IMR-90 (cell line): ENCODE measurements around the gene ADGRG2. TPM values are rescaled to one million over a fixed set of nuclear protein-coding genes. Genes with fewer than 3 reads are reported as not detected.

Experiments
- ATAC-seq: fragments of 200-7000 bp; cut with Tn5 transposase; 2 replicates; pipeline ENCODE4 v1.9.1; 2020; ENCODE audit warnings: low read depth, mild to moderate bottlenecking, moderate library complexity
- BruUV-seq: library from RNA; stranded (reverse); fragments of 400-500 nt; replicated peaks from 2 replicates; lab custom pipeline; 2021; lab: Mats Ljungman, UMichigan
- CTCF ChIA-PET: fragments of 300-600 bp; formaldehyde crosslinking; extraction: SDS; loops from one replicate; lab custom pipeline; 2021; ENCODE audit warnings: antibody characterized with exemption; lab: Yijun Ruan, JAX
- POLR2A ChIA-PET: fragments of 300-600 bp; sonication (Branson Sonifier 250); formaldehyde crosslinking; loops from one replicate; lab custom pipeline; 2022; ENCODE audit warnings: antibody characterized with exemption; ENCODE audit not compliant: unreplicated experiment; lab: Charles Lee
- DNase-seq: peaks from one replicate; pipeline ENCODE4 v3.0.0; 2013
- H2AFZ ChIP-seq: replicated peaks from 2 replicates; pipeline ENCODE3; 2013; ENCODE audit warnings: low read length, mild to moderate bottlenecking; ENCODE audit not compliant: poor library complexity
- H2AK5ac ChIP-seq: 2 replicates; pipeline ENCODE4 v1.6.1; 2013; ENCODE audit warnings: low read depth, low read length, inconsistent platforms
- H2AK9ac ChIP-seq: replicated peaks from 2 replicates; pipeline ENCODE3; 2013; ENCODE audit warnings: mild to moderate bottlenecking, low read depth, low read length, moderate library complexity; ENCODE audit not compliant: poor library complexity
- H2BK120ac ChIP-seq: 2 replicates; pipeline ENCODE4 v1.6.1; 2013; ENCODE audit warnings: low read depth, low read length, inconsistent platforms
- H2BK15ac ChIP-seq: 3 replicates; pipeline ENCODE4 v1.6.1; 2013; ENCODE audit warnings: low read depth, low read length, inconsistent platforms
- H2BK20ac ChIP-seq: 2 replicates; pipeline ENCODE4 v1.6.1; 2013; ENCODE audit warnings: low read depth, mild to moderate bottlenecking, inconsistent platforms, low read length, moderate library complexity
- H2BK5ac ChIP-seq: 2 replicates; pipeline ENCODE4 v1.6.1; 2013; ENCODE audit warnings: mild to moderate bottlenecking, low read depth, low read length, inconsistent platforms; ENCODE audit not compliant: poor library complexity, severe bottlenecking
- H3K14ac ChIP-seq: replicated peaks from 2 replicates; pipeline ENCODE4 v1.6.1; 2013; ENCODE audit warnings: low read depth, low read length, inconsistent platforms
- H3K18ac ChIP-seq: 2 replicates; pipeline ENCODE4 v1.6.1; 2013; ENCODE audit warnings: low read depth, low read length, control low read depth
- H3K23ac ChIP-seq: 2 replicates; pipeline ENCODE4 v1.6.1; 2013; ENCODE audit warnings: low read depth, low read length, inconsistent platforms
- H3K27ac ChIP-seq: 2 replicates; pipeline ENCODE4 v1.5.1; 2013; ENCODE audit warnings: mild to moderate bottlenecking, control low read depth, low read length; ENCODE audit not compliant: insufficient read depth
- H3K27me3 ChIP-seq: 2 replicates; pipeline ENCODE4 v1.6.1; 2013; ENCODE audit warnings: low read length; ENCODE audit not compliant: control insufficient read depth, insufficient read depth
- H3K36me3 ChIP-seq: 2 replicates; pipeline ENCODE4 v1.6.1; 2013; ENCODE audit warnings: low read length, mixed read lengths; ENCODE audit not compliant: control insufficient read depth, insufficient read depth
- H3K4ac ChIP-seq: 2 replicates; pipeline ENCODE4 v1.6.1; 2013; ENCODE audit warnings: low read depth, low read length, inconsistent platforms
- H3K4me1 ChIP-seq: 2 replicates; pipeline ENCODE4 v1.6.1; 2013; ENCODE audit warnings: low read length, mixed read lengths; ENCODE audit not compliant: control insufficient read depth, insufficient read depth
- H3K4me2 ChIP-seq: 2 replicates; pipeline ENCODE4 v1.6.1; 2013; ENCODE audit warnings: low read depth, mild to moderate bottlenecking, control low read depth, low read length, moderate library complexity
- H3K4me3 ChIP-seq: 2 replicates; pipeline ENCODE4 v1.5.1; 2013; ENCODE audit warnings: low read depth, mild to moderate bottlenecking, control low read depth, low read length, moderate library complexity; ENCODE audit not compliant: insufficient read depth
- H3K56ac ChIP-seq: 2 replicates; pipeline ENCODE4 v1.6.1; 2013; ENCODE audit warnings: low read length, inconsistent platforms; ENCODE audit not compliant: insufficient read depth; ENCODE audit errors: extremely low read depth
- H3K79me1 ChIP-seq, 2 experiments: 2 replicates each; pipeline ENCODE4 v1.6.1; 2013; ENCODE audit warnings: low read length in 2 of 2, inconsistent platforms in 1 of 2, low read depth in 1 of 2
- H3K9ac ChIP-seq: 2 replicates; pipeline ENCODE4 v1.6.1; 2013; ENCODE audit warnings: low read depth, low read length, control low read depth
- H3K9me1 ChIP-seq: 2 replicates; pipeline ENCODE4 v1.6.1; 2013; ENCODE audit warnings: low read length, inconsistent platforms; ENCODE audit not compliant: insufficient read depth
- H3K9me3 ChIP-seq: 2 replicates; pipeline ENCODE4 v1.6.1; 2013; ENCODE audit warnings: low read length; ENCODE audit not compliant: control insufficient read depth, insufficient read depth
- H4K20me1 ChIP-seq: 2 replicates; pipeline ENCODE4 v1.6.1; 2013; ENCODE audit warnings: low read length, inconsistent platforms; ENCODE audit not compliant: insufficient read depth
- H4K5ac ChIP-seq: 2 replicates; pipeline ENCODE4 v1.6.1; 2013; ENCODE audit warnings: mild to moderate bottlenecking, low read depth, low read length, control low read depth
- H4K8ac ChIP-seq, 2 experiments: 2 replicates each; pipeline ENCODE4 v1.6.1; 2013; ENCODE audit warnings: low read depth in 2 of 2, low read length in 2 of 2, control low read depth in 1 of 2, inconsistent platforms in 1 of 2
- H4K91ac ChIP-seq: 2 replicates; pipeline ENCODE4 v1.6.1; 2013; ENCODE audit warnings: low read depth, low read length, inconsistent platforms; ENCODE audit not compliant: insufficient read depth
- RCOR1 ChIP-seq: IDR thresholded peaks from 2 replicates; pipeline ENCODE4 v1.6.1; 2012; ENCODE audit warnings: mild to moderate bottlenecking, low read length, improper control_type of control experiment; ENCODE audit not compliant: insufficient replicate concordance
- WGBS, 2 experiments: methylation state at CpG; one replicate each; pipeline versions ENCODE4 v1.1.5 to v1.1.7; 2013; ENCODE audit warnings: missing lambda C conversion rate in 2 of 2; ENCODE audit not compliant: insufficient read length in 1 of 2; ENCODE audit errors: extremely low coverage in 2 of 2; 5-methylcytosine and 5-hydroxymethylcytosine counted together
- dilution Hi-C: fragments of 300-500 bp; cut with HindIII; formaldehyde crosslinking; loops from one replicate; pipeline ENCODE4 v1.14.3; 2018; ENCODE audit warnings: low sequenced_read_pairs; ENCODE audit not compliant: unreplicated experiment
- in situ Hi-C: fragments of 300-500 bp; cut with MboI; formaldehyde crosslinking; loops from 3 replicates; pipeline ENCODE4 v1.14.3; 2019; ENCODE audit warnings: low sequenced_read_pairs, inconsistent platforms, mixed read lengths
- intact Hi-C: fragments of 100-400 bp; cut with micrococcal nuclease; formaldehyde crosslinking; loops from 2 replicates; pipeline ENCODE4 v1.10.0; 2022
- polyA plus RNA-seq, 3 experiments: library from polyadenylated mRNA; depleted of rRNA; stranded (reverse); fragments of >200 nt; gene quantifications; 2 replicates each; pipeline ENCODE4 v1.2.3, GENCODE V29; 2012; ENCODE audit warnings: low replicate concordance in 1 of 3
- total RNA-seq: library from RNA; depleted of rRNA; stranded (reverse); fragments of >200 nt; gene quantifications from 2 replicates; pipeline ENCODE4 v1.2.3, GENCODE V29; 2012

Gene ADGRG2
- total and polyA plus RNA-seq, 2 of the 4 experiments (the other 2 are of a cell fraction): under 0.01 to 0.07 TPM

DNA sequence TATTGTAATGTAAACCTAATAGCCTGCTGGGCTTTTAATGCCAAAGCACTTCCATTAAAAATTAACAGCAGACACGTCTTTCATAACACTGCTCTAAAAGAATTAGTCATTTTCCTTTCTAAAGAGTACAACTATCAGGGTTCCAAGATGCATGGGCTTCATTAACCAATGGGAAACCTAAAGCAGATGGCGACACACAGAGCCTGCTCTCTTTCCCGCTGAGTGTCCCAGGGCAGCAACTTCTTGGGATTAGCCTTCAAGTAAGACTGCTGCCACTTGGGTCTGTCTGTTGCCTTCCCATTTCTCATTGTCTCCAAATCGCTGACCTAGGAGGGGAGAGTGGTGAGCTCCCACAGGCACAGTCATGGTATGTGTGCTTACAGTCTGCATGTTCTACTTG lies 124.4 kb downstream of the ADGRG2 start:
- peak overlapping the region; percentile 53; the same call in 1 of the 2 replicates for H2AK5ac ChIP-seq
- H3K4ac ChIP-seq: peak overlapping the region; percentile 62; the same call in 1 of the 2 replicates
- H3K4me1 ChIP-seq: 0 out of 2 replicates have a peak, but pooled peaks cover 2% of the 10 kb centered on the region
- in situ Hi-C loops: no loop called here
- H4K20me1 ChIP-seq: no peaks in the 10 kb centered on the region; the same call in 1 of the 2 replicates
- H4K5ac ChIP-seq: no peak overlapping the region
- H3K27ac ChIP-seq: peak overlapping the region; percentile 9; the same call in 1 of the 2 replicates
- H3K27me3 ChIP-seq: no peaks in the 10 kb centered on the region
- peak overlapping the region in 1 of 2 experiments; percentile 40; a peak in 1 of 4 replicates for H4K8ac ChIP-seq
- no peak overlapping the region for H2AK9ac ChIP-seq
- dilution Hi-C loops: no loop called here
- H3K23ac ChIP-seq: 0 out of 2 replicates have a peak overlapping the region, but pooled peaks have one; percentile 12
- H3K4me3 ChIP-seq: no peak overlapping the region
- intact Hi-C loops: no loop called here
- no peaks in the 10 kb centered on the region for H3K36me3 ChIP-seq
- peaks cover 0 to 8% of the 10 kb centered on the region in 2 experiments; a peak in 1 of 4 replicates for H3K79me1 ChIP-seq
- H3K9ac ChIP-seq: no peak overlapping the region
- no peak overlapping the region for H3K18ac ChIP-seq
- ChIA-PET CTCF (no interaction called here), POLR2A (no interaction called here)
- DNase-seq (no peak), ATAC-seq (no peak)
- H2BK5ac ChIP-seq: no peak overlapping the region
- 79% methylated on average over 2 of the region's 4 CpGs; no CpG with 5 or more reads in 1 of the 2 experiments for WGBS, 2 experiments
- peak overlapping the region; percentile 28; the same call in 1 of the 2 replicates for H2BK20ac ChIP-seq
- H2AFZ ChIP-seq: no peak overlapping the region
- H2BK120ac ChIP-seq: peak overlapping the region; percentile 55; the same call in 1 of the 2 replicates
- no peak overlapping the region for H3K56ac ChIP-seq
- TF ChIP-seq RCOR1: no peak
- H4K91ac ChIP-seq: peak overlapping the region; percentile 33; the same call in 1 of the 2 replicates
- peaks cover 3% of the 10 kb centered on the region; the same call in 1 of the 2 replicates for H3K9me1 ChIP-seq
- no peaks in the 10 kb centered on the region for H3K9me3 ChIP-seq
- 0 out of 3 replicates have a peak overlapping the region, but pooled peaks have one; percentile 55 for H2BK15ac ChIP-seq
- no TSS peak for BruUV-seq
- H3K14ac ChIP-seq: peak overlapping the region; percentile 57; the same call in 1 of the 2 replicates
- no peak overlapping the region for H3K4me2 ChIP-seq
